Activated effector memory CD4-positive, alpha-beta T cell treated with anti-CD3 and anti-CD28 coated beads, Interleukin-2, amount 50 U/mL, for 16 hours (primary cell): ENCODE measurements around the gene INPP4B.

ENCODE experiments used
- DNase-seq: peaks from one replicate; pipeline ENCODE4 v3.0.0-alpha.2; 2020

The INPP4B gene

GRCh38 chr4:142721187-142721586, 124.9 kb downstream of the INPP4B start:
- DNase-seq = no peak

- DNase-seq = no peak
These were observed 126.1 kb downstream of the INPP4B start for GRCh38 chr4:142719854-142720541.

GRCh38 chr4:142718981-142719380, 127.1 kb downstream of the INPP4B start:
- DNase-seq = no peak

GRCh38 chr4:142715727-142716126, 130.4 kb downstream of the INPP4B start:
- DNase-seq = no peak

GRCh38 chr4:142713282-142714030, 132.6 kb downstream of the INPP4B start:
- no peak for DNase-seq

- no peak for DNase-seq
These were observed 137.9 kb downstream of the INPP4B start for GRCh38 chr4:142708231-142708630.

GRCh38 chr4:142707401-142707800, 138.7 kb downstream of the INPP4B start:
- DNase-seq = no peak

- no peak for DNase-seq
These were observed 139.7 kb downstream of the INPP4B start for GRCh38 chr4:142706381-142706780.

GRCh38 chr4:142705820-142706219, 140.3 kb downstream of the INPP4B start:
- DNase-seq = no peak

GRCh38 chr4:142703694-142704309, 142.3 kb downstream of the INPP4B start:
- no peak for DNase-seq

- no peak for DNase-seq
These were observed 145.1 kb downstream of the INPP4B start for GRCh38 chr4:142701017-142701416.

- DNase-seq = no peak
These were observed 145.6 kb downstream of the INPP4B start for GRCh38 chr4:142700531-142700930.

GRCh38 chr4:142698552-142698951, 147.5 kb downstream of the INPP4B start:
- DNase-seq = no peak

- DNase-seq = no peak
These were observed 148.2 kb downstream of the INPP4B start for GRCh38 chr4:142697928-142698327.

- no peak for DNase-seq
These were observed 148.8 kb downstream of the INPP4B start for GRCh38 chr4:142697320-142697719.

GRCh38 chr4:142696334-142697122, 149.6 kb downstream of the INPP4B start:
- no peak for DNase-seq

- DNase-seq = no peak
These were observed 155.5 kb downstream of the INPP4B start for GRCh38 chr4:142690406-142691163.

- no peak for DNase-seq
These were observed 158.4 kb downstream of the INPP4B start for GRCh38 chr4:142687547-142688275.

- DNase-seq = no peak
These were observed 160.0 kb downstream of the INPP4B start for GRCh38 chr4:142686081-142686480.

- DNase-seq = no peak
These were observed 162.1 kb downstream of the INPP4B start for GRCh38 chr4:142683997-142684396.

GRCh38 chr4:142683503-142683902, 162.6 kb downstream of the INPP4B start:
- no peak for DNase-seq

GRCh38 chr4:142671516-142671915, 174.6 kb downstream of the INPP4B start:
- no peak for DNase-seq
